ENCODE results near the gene OTUB1.

OTUB1 gene

DNA sequence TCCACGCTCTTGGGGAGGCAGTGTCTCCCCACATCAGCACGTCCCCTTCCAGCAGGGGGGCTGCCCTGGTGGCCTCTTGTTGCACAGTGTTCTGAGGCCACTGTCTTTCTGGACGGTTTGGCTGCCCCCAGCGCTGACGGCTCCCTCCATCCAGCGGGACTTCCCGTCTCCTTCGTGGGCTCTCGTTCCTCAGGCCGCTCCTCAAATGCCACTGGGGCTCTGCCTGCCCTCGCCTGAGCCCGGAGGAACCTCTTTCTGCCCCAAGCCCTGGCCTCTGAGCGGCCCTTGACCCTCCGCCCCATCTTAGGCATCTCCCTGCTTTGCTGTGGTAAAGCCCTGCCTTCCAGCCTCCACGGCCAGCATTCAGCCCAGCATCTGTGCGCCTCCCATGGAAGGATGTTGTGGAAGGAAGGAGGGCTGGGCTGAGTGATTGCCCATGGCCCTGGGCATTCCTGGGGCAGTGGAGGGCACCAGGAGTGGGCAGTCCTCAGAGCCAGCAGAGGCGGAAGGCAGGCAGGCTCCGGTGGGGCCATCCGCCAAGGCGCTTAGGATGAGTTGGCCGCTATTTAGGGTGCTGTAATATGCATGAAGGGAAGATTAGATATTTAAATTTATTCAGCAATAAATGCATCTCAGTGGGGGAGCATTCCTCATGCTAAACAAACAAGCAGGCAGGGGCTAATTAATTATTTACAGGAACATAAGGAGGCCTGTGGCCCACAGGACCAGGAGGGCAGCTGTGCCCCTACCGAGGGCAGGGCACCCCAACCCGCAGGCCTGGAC, 17.8 kb downstream of the OTUB1 start:
- FAIRE-seq (no peak), DNase-seq (ENCODE audit: extremely low spot score, insufficient read length, low read depth) (no peak)

DNA sequence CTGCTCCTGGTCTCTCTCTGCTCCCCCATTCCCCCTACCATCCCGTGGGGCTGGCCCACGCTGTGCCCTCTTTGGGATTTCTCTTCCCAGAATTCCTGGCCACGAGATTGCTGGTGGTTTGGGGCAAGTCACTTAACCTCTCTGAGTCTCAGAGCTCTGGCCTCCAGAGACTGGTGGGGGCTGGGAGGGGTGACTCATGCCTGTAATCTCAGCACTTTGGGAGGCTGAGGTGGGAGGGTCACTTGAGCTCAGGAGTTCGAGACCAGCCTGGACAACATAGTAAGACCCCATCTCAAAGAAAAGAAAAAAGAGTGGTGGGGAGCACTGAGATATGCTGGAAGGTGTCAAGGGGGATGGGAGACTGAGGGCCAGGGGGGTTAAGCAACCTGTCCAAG, 18.3 kb downstream of the OTUB1 start:
- DNase-seq (ENCODE audit: extremely low spot score, insufficient read length, low read depth) (no peak), FAIRE-seq (no peak)

DNA sequence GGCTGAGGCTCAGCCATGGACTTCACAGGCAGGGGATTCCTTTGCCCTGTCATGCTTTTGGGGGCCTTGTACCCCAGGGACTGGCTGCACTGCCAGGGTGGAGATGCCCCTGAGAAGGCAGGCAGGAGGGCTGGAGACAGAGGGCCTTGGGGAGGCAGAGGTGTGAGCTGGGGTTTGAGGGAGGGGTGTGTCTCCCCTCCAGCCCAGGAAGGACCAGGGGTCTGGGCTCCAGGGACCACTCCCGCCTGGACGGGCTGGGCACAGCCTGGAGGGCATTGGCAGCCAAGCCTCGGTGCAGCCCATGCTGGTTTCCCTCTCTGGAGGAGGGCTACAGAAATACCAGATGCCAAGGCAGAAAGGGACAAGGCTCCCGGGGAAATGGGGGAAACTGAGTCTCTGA, 19.5 kb downstream of the OTUB1 start:
- FAIRE-seq (no peak), DNase-seq (ENCODE audit: extremely low spot score, insufficient read length, low read depth) (no peak)

DNA sequence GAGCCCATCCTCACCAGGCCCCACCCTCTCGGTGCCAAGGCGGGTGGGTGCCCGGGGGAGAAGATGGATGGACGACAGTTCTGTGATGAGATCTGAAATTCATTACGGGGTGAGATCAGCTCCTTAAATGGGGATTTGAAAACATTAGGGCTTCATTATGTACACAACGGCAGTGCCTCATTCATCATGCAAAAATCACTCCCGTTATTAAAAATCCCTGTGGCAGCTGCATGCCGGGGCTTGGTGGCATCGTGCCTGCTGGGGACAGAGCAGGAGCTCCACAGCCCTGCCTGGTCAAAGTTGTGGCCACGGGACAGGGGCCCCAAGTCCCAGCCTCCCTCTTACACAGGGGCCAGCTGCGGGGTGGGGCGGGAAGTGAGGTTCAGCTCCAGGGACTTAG, 20.2 kb downstream of the OTUB1 start:
- FAIRE-seq (no peak), DNase-seq (ENCODE audit: extremely low spot score, insufficient read length, low read depth) (no peak)

DNA sequence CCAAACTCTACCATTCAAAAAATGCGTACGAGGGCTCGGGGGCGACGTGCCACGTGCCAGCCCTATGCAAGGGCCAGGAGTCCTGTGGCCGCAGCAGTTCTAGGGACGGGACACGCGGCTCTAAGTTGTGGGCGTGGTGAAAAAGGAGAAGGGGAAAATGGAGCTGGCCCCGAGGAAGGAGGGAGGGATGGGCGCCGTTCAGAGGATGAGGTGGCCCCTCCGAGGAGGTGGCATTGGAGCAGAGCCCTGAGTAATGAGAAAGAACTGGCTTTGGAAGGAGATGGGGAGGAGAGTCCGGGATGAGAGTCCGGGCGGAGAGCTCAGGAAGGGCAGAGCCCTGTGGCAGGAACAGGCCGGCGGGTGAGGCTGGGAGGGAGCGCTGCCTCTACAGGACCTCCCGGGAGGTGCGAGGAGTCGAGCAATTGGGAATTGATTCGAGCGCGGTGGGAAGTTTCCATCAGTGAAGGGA, 21.0 kb downstream of the OTUB1 start:
- FAIRE-seq = no peak
- no peak for DNase-seq (ENCODE audit: extremely low spot score, insufficient read length, low read depth)

DNA sequence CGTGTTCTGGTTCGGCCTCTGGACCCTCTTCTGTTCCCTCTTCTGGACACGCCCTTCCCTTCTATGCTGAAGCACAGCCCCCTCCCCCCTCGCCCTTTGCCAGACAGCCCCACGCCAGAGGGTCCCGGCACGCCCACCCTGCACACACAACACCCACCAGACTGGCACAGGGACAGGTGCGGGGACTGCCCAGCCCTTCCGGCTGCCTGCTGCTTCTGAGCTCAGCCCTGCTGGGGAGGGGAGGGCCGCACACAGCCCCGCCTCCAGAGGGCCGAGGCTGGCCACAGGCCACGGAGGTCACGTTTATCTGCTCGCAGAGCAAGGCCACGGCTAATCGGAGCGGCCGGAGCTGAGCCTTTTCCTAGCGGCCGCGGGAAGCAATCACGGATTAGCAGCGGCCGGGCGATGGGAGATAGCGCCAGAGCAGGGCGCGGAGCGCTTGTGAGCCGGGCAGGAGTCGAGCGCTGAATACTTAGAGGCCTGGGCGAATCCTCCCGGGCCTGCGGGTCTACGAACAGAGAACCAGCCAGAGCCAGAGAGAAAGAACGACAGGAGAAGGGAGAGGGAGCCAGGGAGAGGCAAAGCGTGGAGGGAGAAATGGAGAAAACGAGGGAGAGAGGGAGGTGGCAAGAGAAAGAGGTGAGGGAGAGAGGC, 21.5 kb downstream of the OTUB1 start:
- FAIRE-seq = no peak
- DNase-seq (ENCODE audit: extremely low spot score, insufficient read length, low read depth) = no peak

DNA sequence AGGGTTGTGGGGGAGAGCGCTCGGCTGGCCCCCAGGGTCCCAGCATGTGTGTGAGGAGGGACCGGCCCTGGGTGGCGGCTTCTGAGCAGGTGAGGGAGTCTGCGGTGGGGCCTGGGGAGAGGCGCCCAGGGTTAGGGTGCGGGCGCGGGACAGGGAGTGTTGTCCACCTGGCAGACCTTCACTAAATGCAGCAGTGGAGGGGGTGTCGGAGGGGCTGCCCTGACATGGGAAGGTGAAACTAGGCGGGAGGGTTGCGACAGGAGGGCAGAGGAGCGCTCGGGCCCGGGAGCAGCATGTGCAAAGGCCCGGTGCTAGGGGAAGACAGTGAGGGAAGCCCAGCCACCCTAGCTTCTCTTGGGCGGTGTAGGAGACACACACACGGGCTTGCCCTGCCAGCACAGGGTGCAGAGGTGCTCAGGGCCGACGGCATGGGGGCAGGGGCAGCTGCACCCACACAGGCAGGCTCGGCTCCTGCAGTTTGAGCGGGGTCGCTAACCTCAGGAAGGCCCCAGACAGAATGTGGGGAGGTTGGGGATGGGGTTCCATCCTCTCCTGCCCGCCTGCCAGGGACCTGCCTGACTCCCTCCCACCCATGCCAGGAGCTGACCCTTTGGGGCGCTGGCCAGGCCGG, 22.2 kb downstream of the OTUB1 start:
- DNase-seq (ENCODE audit: extremely low spot score, insufficient read length, low read depth) (no peak), FAIRE-seq (no peak)

DNA sequence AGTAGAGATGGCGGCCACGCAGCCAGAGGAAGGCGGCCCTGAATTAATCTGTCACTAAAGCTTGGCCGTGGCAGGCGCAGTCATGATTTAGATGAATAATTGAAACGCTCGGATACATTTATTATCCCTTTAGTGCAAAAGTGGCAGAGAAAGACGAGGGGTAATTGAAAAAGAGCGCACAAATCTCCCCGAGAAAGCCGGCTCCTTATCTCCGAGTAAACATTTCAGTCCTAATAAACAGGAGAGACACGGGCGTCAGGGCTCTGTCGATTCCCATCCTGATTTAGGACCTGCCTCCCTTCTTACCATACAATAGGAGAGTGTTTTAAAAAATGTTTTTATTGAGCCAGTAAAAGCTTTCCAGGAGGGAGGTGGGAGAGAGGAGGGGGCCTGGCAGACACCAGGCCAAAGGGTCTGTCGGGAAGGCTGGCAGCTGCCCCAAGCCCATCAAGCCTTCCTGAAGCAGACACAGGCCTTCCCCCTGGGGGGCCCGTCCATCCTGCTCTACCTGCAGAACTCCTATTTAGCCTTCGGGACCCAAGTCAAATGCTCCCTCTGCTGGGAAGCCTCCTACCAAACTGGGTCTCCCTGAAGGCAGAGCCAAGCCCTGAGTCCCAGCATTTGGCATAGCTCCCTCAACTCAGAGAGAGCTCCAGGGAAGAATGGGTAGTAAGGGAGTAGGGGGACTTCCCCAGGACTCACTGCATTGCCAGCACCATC, 22.8 kb downstream of the OTUB1 start:
- FAIRE-seq (no peak), DNase-seq (ENCODE audit: extremely low spot score, insufficient read length, low read depth) (no peak)

DNA sequence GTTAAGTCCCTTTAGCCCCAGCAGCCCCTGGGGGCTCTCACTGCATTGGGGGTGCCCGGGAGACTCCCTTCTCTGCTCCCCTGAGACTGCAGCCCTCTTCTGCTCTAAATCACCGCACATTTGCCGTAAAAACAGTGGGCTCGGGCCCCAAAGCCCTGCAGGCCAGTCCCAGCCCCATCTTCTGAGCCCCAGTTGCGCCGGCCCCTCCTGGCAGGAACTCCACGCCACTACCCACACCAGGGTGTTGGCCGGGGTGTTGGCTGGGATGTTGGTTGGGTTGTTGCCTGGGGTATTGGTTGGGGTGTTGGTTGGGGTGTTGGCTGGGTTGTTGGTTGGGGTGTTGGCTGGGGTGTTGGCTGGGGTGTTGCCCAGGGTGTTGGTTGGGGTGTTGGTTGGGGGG, 23.5 kb downstream of the OTUB1 start:
- FAIRE-seq (no peak), DNase-seq (ENCODE audit: extremely low spot score, insufficient read length, low read depth) (no peak)

DNA sequence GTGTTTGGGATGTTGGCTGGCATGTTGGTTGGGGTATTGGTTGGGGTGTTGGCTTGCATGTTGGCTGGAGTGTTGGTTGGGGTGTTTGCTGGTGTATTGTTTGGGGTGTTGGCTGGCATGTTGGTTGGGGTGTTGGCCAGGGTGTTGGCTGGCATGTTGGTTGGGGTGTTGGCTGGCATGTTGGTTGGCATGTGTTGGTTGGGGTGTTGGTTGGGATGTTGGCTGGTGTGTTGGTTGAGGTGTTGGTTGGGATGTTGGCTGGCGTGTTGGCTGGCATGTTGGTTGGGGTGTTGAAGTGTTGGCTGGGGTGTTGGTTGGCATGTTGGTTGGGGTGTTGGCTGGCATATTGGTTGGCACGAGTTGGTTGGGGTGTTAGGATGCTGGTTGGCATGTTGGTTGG, 24.5 kb downstream of the OTUB1 start:
- no peak for FAIRE-seq
- no peak for DNase-seq (ENCODE audit: extremely low spot score, insufficient read length, low read depth)

DNA sequence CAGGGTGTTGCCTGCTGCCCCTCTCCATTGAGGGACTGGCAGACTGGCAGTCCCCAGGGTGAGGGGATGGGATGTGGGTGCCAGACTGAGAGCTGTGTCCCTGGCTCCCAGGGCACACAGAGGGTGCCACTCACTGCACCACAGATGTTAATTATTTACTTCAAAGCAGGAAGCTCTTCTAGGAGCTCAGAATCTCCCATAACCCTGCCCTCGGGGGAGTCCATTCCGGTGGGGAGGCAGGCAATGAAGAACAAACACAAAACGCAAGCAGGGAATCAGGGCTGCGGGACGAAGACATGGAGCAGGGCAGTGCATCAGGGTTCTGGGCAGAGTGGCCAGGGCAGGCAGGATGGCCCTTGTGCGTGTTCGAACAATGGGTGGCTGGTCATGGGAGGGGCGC, 25.1 kb downstream of the OTUB1 start:
- no peak for DNase-seq (ENCODE audit: extremely low spot score, insufficient read length, low read depth)
- FAIRE-seq = no peak

DNA sequence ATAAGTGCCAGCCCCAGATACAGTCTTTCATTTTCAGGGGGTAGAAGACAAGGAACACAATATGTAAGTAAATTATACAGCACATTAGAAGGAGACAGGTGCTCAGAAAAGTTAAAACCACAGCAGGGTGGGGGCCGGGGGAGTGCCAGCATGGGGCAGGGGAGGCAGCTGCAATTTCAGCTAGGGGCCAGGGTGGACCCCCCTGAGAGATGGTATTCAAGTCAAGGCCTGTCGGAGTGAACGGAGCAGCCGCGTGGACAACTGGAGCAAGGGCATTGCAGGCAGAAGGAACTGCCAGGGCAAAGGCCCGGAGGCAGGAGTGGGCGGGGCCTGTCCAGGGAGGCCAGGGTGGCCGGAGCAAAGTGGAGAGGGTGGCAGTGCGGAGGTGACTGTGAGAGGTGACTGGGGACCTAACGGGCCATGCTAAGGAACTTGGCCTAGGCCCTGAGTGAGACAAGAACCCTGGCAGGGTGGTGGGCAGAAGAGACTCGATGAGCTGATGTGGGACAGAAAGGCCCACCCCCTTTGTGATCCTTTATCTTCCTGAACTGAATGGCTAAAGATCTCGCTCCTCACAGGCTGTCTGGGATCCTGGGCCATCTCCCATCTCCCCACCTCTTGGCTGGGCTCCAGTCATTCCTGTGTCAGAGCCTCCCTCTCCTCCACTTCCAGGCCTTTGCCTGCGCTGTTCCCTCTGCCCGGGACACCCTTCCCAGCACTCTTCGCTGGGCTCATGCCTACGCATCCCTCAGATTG, 27.1 kb downstream of the OTUB1 start:
- DNase-seq (ENCODE audit: extremely low spot score, insufficient read length, low read depth) (no peak), FAIRE-seq (no peak)

DNA sequence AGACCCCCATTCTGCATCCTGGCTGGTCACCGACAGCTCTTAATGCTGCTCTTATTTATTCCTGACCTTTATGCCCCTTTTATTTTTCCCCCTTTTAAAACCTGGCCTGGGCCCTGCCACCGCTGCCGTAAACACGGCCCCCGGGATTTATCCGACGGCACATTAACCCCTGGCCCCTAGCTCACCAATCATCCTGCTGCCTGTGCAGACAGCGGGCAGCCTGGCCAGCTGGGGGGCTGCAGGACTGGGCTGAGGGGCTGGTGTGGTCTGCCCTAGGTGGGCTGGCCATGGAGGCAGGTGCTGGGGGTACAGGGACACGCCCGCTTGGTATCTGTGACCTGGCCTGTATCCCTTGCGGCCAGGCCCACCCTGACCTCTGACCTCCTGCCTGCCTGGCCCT, 28.1 kb downstream of the OTUB1 start:
- no peak for DNase-seq (ENCODE audit: extremely low spot score, insufficient read length, low read depth)
- FAIRE-seq = no peak

DNA sequence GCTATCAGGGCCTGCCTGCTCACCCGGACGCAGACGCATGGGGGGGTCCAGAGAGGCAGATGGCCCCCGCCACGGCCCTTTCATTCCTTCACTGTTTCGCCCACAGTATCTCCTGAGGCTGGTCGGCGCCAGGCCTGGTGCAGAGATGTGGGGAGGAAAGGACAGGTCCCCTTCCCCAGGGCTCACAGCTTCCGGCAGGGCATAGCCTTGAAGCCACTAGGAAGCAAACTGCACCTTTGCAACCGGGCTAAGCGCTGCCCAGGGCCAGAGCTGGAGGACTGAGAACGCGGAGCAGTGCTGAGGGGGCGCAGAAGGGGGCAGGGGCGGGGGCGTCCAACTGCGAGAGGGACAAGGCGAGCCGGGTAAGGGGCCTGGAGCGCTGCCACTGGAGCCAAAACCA, 29.3 kb downstream of the OTUB1 start:
- no peak for FAIRE-seq
- no peak for DNase-seq (ENCODE audit: extremely low spot score, insufficient read length, low read depth)

DNA sequence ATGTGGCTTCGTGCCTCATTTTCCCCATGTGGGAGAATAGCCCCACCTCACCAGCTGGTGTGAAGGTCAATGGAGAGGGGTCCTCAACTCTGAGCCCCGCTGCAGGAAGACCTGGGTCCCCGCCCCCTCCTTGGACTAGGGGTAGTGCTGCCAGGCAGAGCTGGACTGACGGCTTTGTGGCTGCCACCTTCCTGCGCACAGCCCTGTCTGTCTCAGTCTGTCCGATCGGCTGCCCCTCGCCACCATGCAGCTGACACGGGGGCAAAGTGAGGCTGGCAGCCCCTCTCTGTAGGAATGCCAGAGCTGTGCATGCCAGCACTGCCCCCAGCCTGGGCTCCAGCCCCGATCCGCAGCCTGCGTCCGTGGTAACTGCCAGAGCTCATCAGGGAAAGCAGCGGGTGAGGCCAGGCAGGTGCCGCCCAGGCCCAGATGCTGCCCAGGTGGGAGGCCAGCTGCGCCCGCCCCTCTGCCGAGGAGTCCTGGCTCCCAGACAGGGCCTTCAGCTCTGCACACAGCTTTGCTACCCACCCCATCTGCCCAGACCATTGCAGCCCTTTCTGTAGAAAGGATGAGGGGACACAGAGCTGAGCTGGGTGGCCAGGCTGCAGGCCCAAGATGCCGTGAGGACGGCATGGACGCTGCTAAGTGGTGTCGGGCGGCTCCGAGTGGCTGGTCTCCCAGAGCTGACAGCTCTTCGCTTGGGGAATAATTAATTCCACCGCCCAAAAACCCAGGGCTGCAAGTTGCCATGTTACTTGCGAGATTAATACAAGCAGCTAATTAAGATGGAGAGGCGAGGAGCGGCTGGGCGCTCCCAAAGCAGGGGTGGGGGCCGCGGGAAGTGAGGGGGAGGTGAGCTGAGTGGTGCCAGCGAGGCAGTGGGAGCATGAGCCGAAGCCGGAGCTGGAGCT, 30.0 kb downstream of the OTUB1 start:
- FAIRE-seq (no peak), DNase-seq (ENCODE audit: extremely low spot score, insufficient read length, low read depth) (no peak)

DNA sequence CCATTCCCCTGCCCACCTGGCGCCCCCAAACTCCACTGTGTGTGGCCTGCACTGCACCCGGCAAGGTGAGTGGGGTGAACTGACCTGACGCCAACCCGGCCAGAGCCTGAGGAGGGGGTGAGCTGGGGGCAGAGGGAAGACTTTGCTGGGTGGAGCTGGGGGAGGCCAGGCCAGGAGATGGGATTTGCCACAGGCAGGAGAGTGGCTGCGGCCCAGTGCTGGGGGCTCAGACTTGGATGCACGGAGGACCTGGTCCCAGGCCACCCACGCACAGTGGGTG, 31.6 kb downstream of the OTUB1 start:
- DNase-seq (ENCODE audit: extremely low spot score, insufficient read length, low read depth) (no peak), FAIRE-seq (no peak)

DNA sequence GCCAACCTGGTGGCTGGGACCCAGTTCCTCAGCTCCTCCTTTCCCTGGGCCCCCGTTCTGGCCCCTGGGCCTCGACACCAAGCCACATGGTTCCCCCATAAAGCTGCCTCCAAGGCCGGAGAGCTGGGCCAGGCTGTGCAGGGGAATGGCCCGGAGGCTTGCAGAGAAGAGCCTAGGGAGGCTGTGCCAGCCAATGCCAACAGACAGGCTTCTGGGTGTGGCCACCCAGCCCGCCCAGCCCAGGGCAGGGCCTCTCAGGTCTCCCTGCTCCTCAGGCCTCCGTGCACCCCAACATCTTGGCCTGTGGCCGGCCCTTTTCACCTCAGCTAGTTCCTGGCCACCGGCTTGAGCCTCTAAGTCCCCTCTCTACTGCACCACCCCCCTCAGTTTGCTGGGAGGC, 32.1 kb downstream of the OTUB1 start:
- FAIRE-seq = no peak
- DNase-seq (ENCODE audit: extremely low spot score, insufficient read length, low read depth) = no peak

DNA sequence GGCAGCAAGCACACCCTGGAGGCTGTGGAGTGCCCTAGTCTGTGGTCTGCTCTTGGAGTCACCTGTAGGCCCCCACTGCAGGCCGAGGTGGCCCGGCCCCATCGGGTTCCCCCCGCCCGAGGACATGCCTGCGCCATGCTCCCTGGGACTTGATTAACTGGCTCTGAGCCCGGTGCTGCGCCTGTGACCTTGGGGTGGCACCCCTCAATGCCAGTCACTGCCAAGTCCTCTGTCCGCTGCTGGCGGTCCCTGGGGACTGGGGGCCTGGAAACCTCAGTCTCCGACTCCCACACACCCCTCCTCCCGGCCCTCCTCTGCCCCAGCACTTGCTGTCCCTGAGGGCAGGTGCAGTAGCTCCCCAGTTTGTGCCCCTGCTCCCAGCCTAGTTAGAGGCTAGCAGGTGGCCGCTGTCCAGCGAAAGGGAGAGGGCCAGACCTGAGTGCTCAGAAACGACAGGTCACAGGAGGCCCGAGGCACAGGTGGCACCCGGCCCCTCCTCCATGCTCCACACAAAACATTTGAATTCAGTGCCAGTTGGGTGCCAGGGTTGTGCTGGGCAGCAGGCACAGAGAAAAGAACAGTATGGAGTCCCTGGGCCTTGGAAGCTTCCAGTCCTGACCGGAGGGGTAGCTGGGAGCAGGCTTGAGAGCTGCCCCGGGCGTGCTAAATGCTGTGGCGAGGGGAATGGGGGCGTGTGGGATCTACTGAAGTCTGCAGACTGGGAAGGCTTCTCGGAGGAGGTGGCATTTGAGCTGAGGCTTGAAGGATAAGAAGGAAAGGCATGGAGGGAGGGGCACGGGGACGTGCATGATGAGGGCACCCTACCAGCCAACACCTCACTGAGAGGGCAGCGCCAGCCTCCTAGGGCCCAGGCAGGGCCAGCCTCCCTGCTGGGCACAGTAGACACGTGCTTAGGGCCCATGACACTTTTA, 33.1 kb downstream of the OTUB1 start:
- DNase-seq (ENCODE audit: extremely low spot score, insufficient read length, low read depth) (no peak), FAIRE-seq (no peak)

Measured in GM18507 (cell line).